Measurements from ENCODE around the gene OR5V1.

The OR5V1 gene

DNA sequence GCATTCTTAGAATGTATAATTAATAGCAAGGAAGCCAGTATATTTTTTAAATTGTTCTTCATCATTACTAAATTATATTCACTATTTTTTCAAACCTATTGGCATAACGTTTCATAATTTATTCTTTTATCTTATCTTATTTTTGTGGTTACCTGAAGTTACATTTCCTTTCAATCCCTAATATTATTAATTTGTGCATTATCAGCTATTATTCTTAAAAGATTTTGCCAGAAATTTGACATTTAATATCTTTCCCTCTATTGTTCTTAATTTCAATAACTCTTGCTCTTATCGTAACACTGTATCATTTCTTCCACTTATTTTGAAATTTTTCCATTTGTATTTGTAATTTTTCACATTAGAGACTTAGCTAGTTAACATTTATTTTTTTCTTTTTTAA, 48.7 kb downstream of the OR5V1 start:
- no peaks in the 10 kb centered on the region for H3K27me3 Mint-ChIP-seq (ENCODE audit: low read depth)
- H3K4me1 Mint-ChIP-seq (ENCODE audit: low read depth): no peaks in the 10 kb centered on the region
- no peaks in the 10 kb centered on the region for H3K9me3 Mint-ChIP-seq
- H3K36me3 Mint-ChIP-seq (ENCODE audit: low read depth): no peaks in the 10 kb centered on the region
- H3K4me3 Mint-ChIP-seq: no peak overlapping the region
- no peak overlapping the region for H3K27ac Mint-ChIP-seq
